ENCODE measurements around the gene PSMD14.

DNA sequence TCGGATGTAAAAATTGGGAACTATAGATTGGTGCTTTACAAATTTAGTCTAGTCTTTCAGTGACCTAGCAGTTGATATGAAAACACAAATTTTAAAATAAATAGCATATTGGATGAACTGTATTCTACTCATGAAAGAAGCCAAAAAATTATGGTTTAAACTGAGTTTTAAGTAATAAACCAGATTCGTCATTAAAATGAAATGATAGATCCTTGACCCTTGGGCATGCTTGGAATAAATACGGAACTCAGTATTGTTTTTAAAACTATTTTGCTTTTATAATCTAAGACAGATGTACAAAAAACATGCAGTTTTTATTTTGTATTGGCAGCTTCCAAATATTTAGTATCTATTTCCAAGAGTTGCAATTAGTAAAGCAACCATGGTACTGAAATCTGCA lies 73.3 kb downstream of the PSMD14 start:
- TF ChIP-seq POLR2A (IDR thresholded peaks at IDR 0.05) (no peak), CTCF (IDR thresholded peaks at IDR 0.05) (no peak)
